Stomach (tissue), 8 donors: Measurements from ENCODE around the gene LOC101059915.
"Not testable (repeated sequence)": the region's sequence is repeated elsewhere in the genome, so short reads cannot be mapped to it uniquely, and the experiment has no call there.

Experiments used
- DNase-seq, 2 donors: peaks; one replicate each; pipeline versions ENCODE4 v3.0.0 to v3.0.0-alpha.2; 2013 to 2019
- H3K27ac ChIP-seq, 5 donors: fragments of 200-600 bp in 4 of 5; sonication (generic) in 4 of 5; one replicate each; pipeline ENCODE4 v1.5.1; 2013 to 2019; ENCODE audit warnings: mild to moderate bottlenecking in 1 of 5, moderate library complexity in 1 of 5
- H3K27me3 ChIP-seq, 3 donors: fragments of 200-600 bp; sonication (generic); one replicate each; pipeline ENCODE4 v1.5.1; 2017 to 2019; ENCODE audit warnings: mixed run types in 1 of 3
- H3K36me3 ChIP-seq, 4 donors: fragments of 200-600 bp; sonication (generic); 1 replicate in 3 of 4; 2 replicates in 1 of 4; pipeline ENCODE4 v1.5.1; 2016 to 2019
- H3K4me1 ChIP-seq, 4 donors: fragments of 200-600 bp; sonication (generic); one replicate each; pipeline ENCODE4 v1.5.1; 2016 to 2019
- H3K4me3 ChIP-seq, 4 donors: fragments of 200-600 bp; sonication (generic) in 3 of 4; one replicate each; pipeline ENCODE4 v1.5.1; 2016 to 2019; ENCODE audit warnings: mild to moderate bottlenecking in 1 of 4
- H3K9me3 ChIP-seq, 4 donors: fragments of 200-600 bp; sonication (generic); one replicate each; pipeline ENCODE4 v1.5.1; 2016 to 2019
- CTCF ChIP-seq, 7 experiments: fragments of 450-650 bp in 4 of 7; fragments of 200-600 bp in 3 of 7; sonication (generic) in 3 of 7; IDR thresholded peaks; one replicate each; pipeline ENCODE4 v1.5.1; 2016 to 2019; ENCODE audit warnings: antibody characterized with exemption in 7 of 7, control low read depth in 2 of 7, mild to moderate bottlenecking in 1 of 7
- EP300 ChIP-seq: sonication (generic); formaldehyde crosslinking; IDR thresholded peaks from one replicate; pipeline ENCODE4 v1.6.1; 2017; ENCODE audit warnings: antibody characterized with exemption
- POLR2A ChIP-seq, 4 donors: fragments of 450-650 bp; IDR thresholded peaks; one replicate each; pipeline ENCODE4 v1.6.1; 2016; ENCODE audit warnings: antibody characterized with exemption in 4 of 4, control low read depth in 2 of 4, mild to moderate bottlenecking in 1 of 4, moderate library complexity in 1 of 4
- POLR2AphosphoS5 ChIP-seq, 3 donors: sonication (generic); formaldehyde crosslinking; IDR thresholded peaks; one replicate each; pipeline ENCODE4 v1.6.1; 2016; ENCODE audit warnings: antibody characterized with exemption in 3 of 3
- WGBS, 5 donors: extraction: QIAGEN DNeasy Blood & Tissue Kit in 3 of 5; methylation state at CpG; one replicate each; pipeline versions ENCODE4 v1.1.5 to v1.1.7; 2013 to 2018; 5-methylcytosine and 5-hydroxymethylcytosine counted together
- intact Hi-C: fragments of 100-400 bp; cut with DNase I; formaldehyde crosslinking; loops from one replicate; pipeline ENCODE4 v1.15.1; 2023; ENCODE audit warnings: low total_unique reads
- donor health status: healthy with polysubstance abuse.
- donor health status: Bipolar disorder and iron deficiency.
- donor health status: healthy.

Gene LOC101059915

GRCh38 chrX:71669492-71669891, 2.1 kb downstream of the LOC101059915 start:
- DNase-seq: no peak
- WGBS, 5 donors: 55 to 71% (median 63%) methylated on average over 11 to 13 of the region's 13 CpGs

GRCh38 chrX:71669947-71670346, 2.6 kb downstream of the LOC101059915 start:
- H3K27ac ChIP-seq, H3K4me1 ChIP-seq, H3K4me3 ChIP-seq, H3K36me3 ChIP-seq, H3K9me3 ChIP-seq, H3K27me3 ChIP-seq, intact Hi-C loops: not testable (repeated sequence)
- WGBS, 5 donors: 16 to 30% (median 22%) methylated on average over 6 to 10 of the region's 10 CpGs
- peak in 3 of 7 experiments; percentile 7 to 20 (median 17) for TF ChIP-seq CTCF (IDR thresholded peaks at IDR 0.05)
- DNase-seq: peak in 1 of 2 donors; percentile 45

More at GRCh38 chrX:71669492-71669891, 2.1 kb downstream of the LOC101059915 start:
- H3K4me3 ChIP-seq: no peak overlapping the region
- no peaks in the 10 kb centered on the region for H3K9me3 ChIP-seq
- H3K27me3 ChIP-seq: no peaks in the 10 kb centered on the region
- no peak overlapping the region for H3K27ac ChIP-seq
- TF ChIP-seq CTCF (IDR thresholded peaks at IDR 0.05) (no peak), POLR2AphosphoS5 (IDR thresholded peaks at IDR 0.05) (no peak), EP300 (no peak), POLR2A (IDR thresholded peaks at IDR 0.05) (no peak)
- H3K36me3 ChIP-seq: no peaks in the 10 kb centered on the region
- intact Hi-C loops: no loop called here
- H3K4me1 ChIP-seq: no peaks in the 10 kb centered on the region

GRCh38 chrX:71671043-71671780, 3.9 kb downstream of the LOC101059915 start:
- WGBS, 5 donors: 64 to 80% (median 67%) methylated on average over 6 to 12 of the region's 12 CpGs
- Histone ChIP-seq H3K27me3 (no peaks in the 10 kb centered on the region), H3K9me3 (peaks cover 0 to 10% (median 2%) of the 10 kb centered on the region in 4 donors), H3K27ac (no peak overlapping the region), H3K4me1 (no peaks in the 10 kb centered on the region), H3K4me3 (no peak overlapping the region), H3K36me3 (no peaks in the 10 kb centered on the region)
- TF ChIP-seq POLR2A (IDR thresholded peaks at IDR 0.05) (no peak), CTCF (IDR thresholded peaks at IDR 0.05) (no peak), POLR2AphosphoS5 (IDR thresholded peaks at IDR 0.05) (no peak), EP300 (no peak)
- intact Hi-C loops: no loop called here
- no peak for DNase-seq

GRCh38 chrX:71671938-71672337, 4.6 kb downstream of the LOC101059915 start:
- Histone ChIP-seq H3K36me3 (no peaks in the 10 kb centered on the region), H3K27me3 (no peaks in the 10 kb centered on the region), H3K9me3 (peaks cover 0 to 13% (median 4%) of the 10 kb centered on the region in 4 donors), H3K4me1 (no peaks in the 10 kb centered on the region), H3K4me3 (no peak overlapping the region), H3K27ac (no peak overlapping the region)
- intact Hi-C loops: no loop called here
- WGBS, 5 donors: 88 to 93% (median 91%) methylated on average over 6 to 11 of the region's 11 CpGs
- no peak for DNase-seq
- TF ChIP-seq EP300: no peak
- TF ChIP-seq POLR2A (IDR thresholded peaks at IDR 0.05): no peak
- TF ChIP-seq CTCF (IDR thresholded peaks at IDR 0.05): no peak
- TF ChIP-seq POLR2AphosphoS5 (IDR thresholded peaks at IDR 0.05): no peak

- H3K9me3 ChIP-seq: peaks cover 0 to 13% (median 4%) of the 10 kb centered on the region in 4 donors
- 94 to 99% (median 98%) methylated on average over 11 to 23 of the region's 23 CpGs; no CpG with 5 or more reads in 1 of the 5 donors for WGBS, 5 donors
- H3K36me3 ChIP-seq, H3K27ac ChIP-seq, DNase-seq, intact Hi-C loops, H3K27me3 ChIP-seq, H3K4me1 ChIP-seq, H3K4me3 ChIP-seq: not testable (repeated sequence)
Measured at GRCh38 chrX:71675636-71676035, 8.3 kb downstream of the LOC101059915 start.

GRCh38 chrX:71676068-71676795, 8.9 kb downstream of the LOC101059915 start:
- H3K27ac ChIP-seq, H3K4me1 ChIP-seq, DNase-seq, H3K4me3 ChIP-seq, intact Hi-C loops, H3K27me3 ChIP-seq, H3K36me3 ChIP-seq: not testable (repeated sequence)
- H3K9me3 ChIP-seq: peaks cover 0 to 13% (median 4%) of the 10 kb centered on the region in 4 donors
- 86 to 99% (median 90%) methylated on average over 2 to 43 of the region's 43 CpGs for WGBS, 5 donors

- H3K4me1 ChIP-seq, H3K4me3 ChIP-seq, H3K27ac ChIP-seq, DNase-seq, intact Hi-C loops, H3K36me3 ChIP-seq, H3K27me3 ChIP-seq: not testable (repeated sequence)
- peaks cover 0 to 13% (median 4%) of the 10 kb centered on the region in 4 donors for H3K9me3 ChIP-seq
- 73 to 100% (median 75%) methylated on average over 2 to 4 of the region's 6 CpGs for WGBS, 5 donors
Measured at GRCh38 chrX:71677195-71677594, 9.8 kb downstream of the LOC101059915 start.
